Heart left ventricle (tissue), 13 donors: ENCODE data around the gene SURF4.

ENCODE experiments used
- CTCF ChIP-seq, 12 donors: fragments of 200-600 bp; sonication (generic) in 4 of 12; IDR thresholded peaks; one replicate each; pipeline versions ENCODE4 v1.5.0 to v1.8.0; 2018 to 2022; ENCODE audit warnings: antibody characterized with exemption in 12 of 12, mild to moderate bottlenecking in 5 of 12
- POLR2A ChIP-seq, 2 donors: fragments of 450-650 bp; IDR thresholded peaks; one replicate each; pipeline ENCODE4 v1.6.1; 2017; ENCODE audit warnings: antibody characterized with exemption in 2 of 2, mild to moderate bottlenecking in 2 of 2, moderate library complexity in 2 of 2
- donor health status: ischemic (EF 13 %, LVEDD 7.1; RV severe dilation, severe dysfunction).
- donor health status: DM: no; HTN: yes; CAD: no.
- donor health status: DM: no; HTN: no; CAD: no.
- donor health status: ischemic (EF 25% LVEDD 6.9; RV normal size, moderate dysfunction).
- donor health status: ischemic (EF 25% LVEDD 5.7; RV mildly dilated, moderate dysfunction).
- donor health status: ischemic (EF 35%, LVEDD 5.7; RV mildly dilated, moderate dysfunction).
- donor health status: nonischemic (EF 11% LVEDD 7.7; RV severe dilation, severe dysfunction).
- donor health status: DM: yes; HTN: yes; CAD: no.
- donor health status: PGD.
- donor health status: ischemic (EF 29% LVEDD 5.4; RV normal size, mild dysfunction).
- donor health status: nonischemic (EF 23%, LVEDD 6.1; RV moderate dilation, normal function).

- no peak for TF ChIP-seq CTCF (IDR thresholded peaks at IDR 0.05)
- TF ChIP-seq POLR2A (IDR thresholded peaks at IDR 0.05) = no peak
These were observed 28.7 kb upstream of the SURF4 start for GRCh38 chr9:133404454-133405002.
